Endothelial cell of umbilical vein (primary cell): ENCODE measurements around the gene DENND2A. TPM values are rescaled to one million over a fixed set of nuclear protein-coding genes. Genes with fewer than 3 reads are reported as not detected.

Experiments used
- BruUV-seq: library from RNA; stranded (reverse); fragments of 400-500 nt; replicated peaks from 2 replicates; lab custom pipeline; 2021; lab: Mats Ljungman, UMichigan
- CTCF ChIA-PET: fragments of 300-600, 350-600 bp; sonication (Branson Sonifier 250); formaldehyde crosslinking; loops from one replicate; lab custom pipeline; 2021; ENCODE audit warnings: antibody characterized with exemption, inconsistent platforms; lab: Charles Lee
- POLR2A ChIA-PET: fragments of 300-600, 350-600 bp; sonication (Branson Sonifier 250); formaldehyde crosslinking; loops from one replicate; lab custom pipeline; 2021; ENCODE audit warnings: antibody characterized with exemption, inconsistent platforms; lab: Charles Lee
- DNase-seq: peaks from one replicate; pipeline ENCODE4 v3.0.0-alpha.2; 2011; ENCODE audit warnings: low read depth, low spot score
- FAIRE-seq: peaks from 2 replicates; lab custom pipeline; 2011; peaks lifted over from hg19 to GRCh38; lab: Jason Lieb, UNC
- H2AFZ ChIP-seq: 2 replicates; pipeline ENCODE4 v1.6.0; 2012; ENCODE audit warnings: low read depth, low read length, control low read depth, inconsistent platforms
- H3K27ac ChIP-seq: 2 replicates; pipeline ENCODE4 v1.5.1; 2011; ENCODE audit warnings: low read depth, mild to moderate bottlenecking, control low read depth, low read length, moderate library complexity; ENCODE audit not compliant: insufficient read depth
- H3K27me3 ChIP-seq, 2 experiments: 2 replicates each; pipeline versions ENCODE4 v1.6.0 to v1.6.1; 2011; ENCODE audit warnings: low read length in 2 of 2, mixed read lengths in 1 of 2; ENCODE audit not compliant: control insufficient read depth in 2 of 2, insufficient read depth in 2 of 2
- H3K36me3 ChIP-seq, 2 experiments: 2 replicates in 1 of 2; 3 replicates in 1 of 2; pipeline ENCODE4 v1.5.1; 2011; ENCODE audit warnings: low read length in 2 of 2, mild to moderate bottlenecking in 1 of 2, moderate library complexity in 1 of 2; ENCODE audit not compliant: control insufficient read depth in 2 of 2, insufficient read depth in 2 of 2; ENCODE audit errors: extremely low read depth in 1 of 2
- H3K4me1 ChIP-seq: 3 replicates; pipeline ENCODE4 v1.5.1; 2011; ENCODE audit warnings: mild to moderate bottlenecking, low read length; ENCODE audit not compliant: control insufficient read depth, insufficient read depth; ENCODE audit errors: extremely low read depth
- H3K4me2 ChIP-seq: 2 replicates; pipeline ENCODE4 v1.6.1; 2011; ENCODE audit warnings: low read length, control low read depth, mixed read lengths; ENCODE audit not compliant: insufficient read depth
- H3K4me3 ChIP-seq, 3 experiments: fragments of 200-600 bp in 1 of 3; sonication (generic), shearing (Covaris generic) in 1 of 3; replicated peaks in 1 of 3; 2 replicates each; pipeline ENCODE4 v1.5.1; 2011 to 2016; ENCODE audit warnings: control low read depth in 3 of 3, low read length in 3 of 3, mild to moderate bottlenecking in 2 of 3, inconsistent platforms in 1 of 3, low read depth in 1 of 3, moderate library complexity in 1 of 3; ENCODE audit not compliant: insufficient read depth in 1 of 3
- H3K79me2 ChIP-seq: 2 replicates; pipeline ENCODE4 v1.6.0; 2012; ENCODE audit warnings: low read length, inconsistent platforms; ENCODE audit not compliant: control insufficient read depth, insufficient read depth
- H3K9ac ChIP-seq: replicated peaks from 2 replicates; pipeline ENCODE3; 2011; ENCODE audit warnings: low read length, control low read depth; ENCODE audit not compliant: insufficient read depth; ENCODE audit errors: extremely low read depth
- H3K9me1 ChIP-seq: replicated peaks from 3 replicates; pipeline ENCODE4 v1.6.0; 2011; ENCODE audit warnings: mild to moderate bottlenecking, low read length; ENCODE audit not compliant: control insufficient read depth, insufficient read depth; ENCODE audit errors: extremely low read depth
- H3K9me3 ChIP-seq: replicated peaks from 2 replicates; pipeline ENCODE4 v1.5.1; 2012; ENCODE audit warnings: low read length, inconsistent platforms; ENCODE audit not compliant: control insufficient read depth, insufficient read depth
- H4K20me1 ChIP-seq: replicated peaks from 2 replicates; pipeline ENCODE3; 2011; ENCODE audit warnings: mild to moderate bottlenecking, low read length; ENCODE audit not compliant: control insufficient read depth, insufficient read depth; ENCODE audit errors: extremely low read depth
- EZH2 ChIP-seq: IDR thresholded peaks from 2 replicates; pipeline ENCODE4 v1.6.1; 2012; ENCODE audit warnings: borderline replicate concordance, low read depth, mild to moderate bottlenecking, moderate library complexity, low read length, inconsistent platforms; ENCODE audit not compliant: severe bottlenecking
- dilution Hi-C: fragments of 300-500 bp; cut with MboI; formaldehyde crosslinking; loops from one replicate; pipeline ENCODE4 v1.15.0; 2019; ENCODE audit warnings: low sequenced_read_pairs; ENCODE audit not compliant: extremely low pct_ligation_motif_present
- intact Hi-C: fragments of 100-400 bp; cut with micrococcal nuclease; formaldehyde crosslinking; loops from one replicate; pipeline ENCODE4 v1.10.0; 2022
- polyA plus RNA-seq, 4 experiments: library from polyadenylated mRNA; depleted of rRNA in 3 of 4; stranded (reverse) in 3 of 4; unstranded in 1 of 4; fragments of >200 nt; gene quantifications; 2 replicates each; pipeline versions ENCODE4 v1.2.1 to v1.2.3, GENCODE V29; 2011 to 2012; ENCODE audit warnings: missing spikeins in 1 of 4
- total RNA-seq: library from RNA; stranded (reverse); gene quantifications from 2 replicates; pipeline ENCODE4 v1.2.3, GENCODE V29; 2021
- TF ChIP-seq, protein P1 (sequence below), 2 donors: IDR thresholded peaks; 1 replicate in 1 of 2; 2 replicates in 1 of 2; pipeline ENCODE4 v1.5.1; 2011; ENCODE audit warnings: low read length in 2 of 2, mild to moderate bottlenecking in 2 of 2, moderate library complexity in 2 of 2, control low read depth in 1 of 2, inconsistent platforms in 1 of 2, low read depth in 1 of 2; ENCODE audit not compliant: insufficient read depth in 1 of 2; ENCODE audit errors: extremely low read depth in 1 of 2

DENND2A gene
- total and polyA plus RNA-seq, 2 donors (not counting 3 experiments of a cell fraction or from before 2014, with no cell fraction given): 0.33 TPM; not detected in 1

DNA sequence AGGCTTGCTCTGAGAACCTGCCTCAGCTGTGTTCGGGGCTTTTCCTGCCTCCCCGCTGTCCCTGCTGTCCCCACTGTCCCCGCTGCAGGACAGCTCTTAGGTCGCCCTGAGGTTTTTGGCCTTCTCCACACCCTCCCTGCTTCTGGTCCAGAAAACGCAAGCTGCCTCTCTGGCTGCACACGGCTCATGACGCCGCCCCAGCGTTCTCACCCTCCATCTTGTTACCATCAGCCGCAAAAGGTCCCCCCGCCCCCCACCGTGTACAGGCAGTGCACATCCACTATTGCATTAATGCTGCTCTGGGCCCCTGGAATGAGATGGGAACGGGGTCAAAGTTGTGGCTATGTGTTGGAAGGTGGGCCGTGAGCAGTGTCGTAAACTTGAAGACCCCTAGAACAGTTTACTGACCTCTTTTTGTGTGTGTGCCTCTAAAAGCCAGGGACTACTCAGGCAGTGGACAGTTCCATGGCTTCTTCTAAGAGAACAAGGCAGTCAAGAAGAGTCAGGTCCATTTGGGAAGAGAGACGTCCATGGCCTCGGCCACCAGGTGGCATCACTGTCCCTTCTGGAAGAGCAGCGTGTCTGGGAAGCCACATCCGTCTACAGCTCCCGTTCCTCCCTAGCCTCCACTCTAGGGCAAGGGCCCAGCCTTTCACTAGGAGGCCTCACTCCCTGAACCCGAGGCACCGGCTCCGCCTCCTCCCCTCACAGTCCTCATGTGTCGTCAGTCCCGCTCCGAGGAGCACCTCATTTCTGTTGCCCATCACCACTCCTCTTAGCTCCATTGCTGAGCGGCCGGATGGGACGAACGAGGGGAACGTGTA is 122.9 kb downstream of the DENND2A start:
- peak; percentile 79 for DNase-seq
- peak; percentile 93 for FAIRE-seq
- peak overlapping the region; percentile 34 for H2AFZ ChIP-seq
- no peaks in the 10 kb centered on the region for H4K20me1 ChIP-seq
- dilution Hi-C loops: no loop called here
- H3K36me3 ChIP-seq: no peaks in the 10 kb centered on the region
- H3K9me3 ChIP-seq: no peaks in the 10 kb centered on the region
- H3K4me3 ChIP-seq: no peak overlapping the region
- no peak overlapping the region for H3K9ac ChIP-seq
- no peaks in the 10 kb centered on the region for H3K79me2 ChIP-seq
- no peaks in the 10 kb centered on the region for H3K4me1 ChIP-seq
- ChIA-PET CTCF (interaction anchor here (0.6 to 5.7 kb wide), 35 partner anchors 10 to 1271 kb away, joined by 3 to 202 read pairs (median 4); partner anchors contain the start of gene ADCK2), POLR2A (no interaction called here)
- no peak overlapping the region for H3K4me2 ChIP-seq
- TF ChIP-seq, protein P1, sequence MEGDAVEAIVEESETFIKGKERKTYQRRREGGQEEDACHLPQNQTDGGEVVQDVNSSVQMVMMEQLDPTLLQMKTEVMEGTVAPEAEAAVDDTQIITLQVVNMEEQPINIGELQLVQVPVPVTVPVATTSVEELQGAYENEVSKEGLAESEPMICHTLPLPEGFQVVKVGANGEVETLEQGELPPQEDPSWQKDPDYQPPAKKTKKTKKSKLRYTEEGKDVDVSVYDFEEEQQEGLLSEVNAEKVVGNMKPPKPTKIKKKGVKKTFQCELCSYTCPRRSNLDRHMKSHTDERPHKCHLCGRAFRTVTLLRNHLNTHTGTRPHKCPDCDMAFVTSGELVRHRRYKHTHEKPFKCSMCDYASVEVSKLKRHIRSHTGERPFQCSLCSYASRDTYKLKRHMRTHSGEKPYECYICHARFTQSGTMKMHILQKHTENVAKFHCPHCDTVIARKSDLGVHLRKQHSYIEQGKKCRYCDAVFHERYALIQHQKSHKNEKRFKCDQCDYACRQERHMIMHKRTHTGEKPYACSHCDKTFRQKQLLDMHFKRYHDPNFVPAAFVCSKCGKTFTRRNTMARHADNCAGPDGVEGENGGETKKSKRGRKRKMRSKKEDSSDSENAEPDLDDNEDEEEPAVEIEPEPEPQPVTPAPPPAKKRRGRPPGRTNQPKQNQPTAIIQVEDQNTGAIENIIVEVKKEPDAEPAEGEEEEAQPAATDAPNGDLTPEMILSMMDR (IDR thresholded peaks at IDR 0.05; ENCODE audit: extremely low read depth in 1 of 2, insufficient read depth in 1 of 2, low read depth in 1 of 2, low read length in 2 of 2): peak; percentile 77 to 92
- TF ChIP-seq EZH2: no peak
- no peaks in the 10 kb centered on the region for H3K27me3 ChIP-seq
- BruUV-seq: no TSS peak
- H3K27ac ChIP-seq: no peak overlapping the region
- intact Hi-C loops: loop anchor here (1.0 kb wide), 5 partner anchors 136 to 1133 kb away; no protein-coding TSS in a partner anchor
- no peaks in the 10 kb centered on the region for H3K9me1 ChIP-seq
